CD14-positive monocyte (primary cell): ENCODE measurements around the gene DCC. TPM values are rescaled to one million over a fixed set of nuclear protein-coding genes. Genes with fewer than 3 reads are reported as not detected.

Source experiments
- DNase-seq, 3 donors: peaks; one replicate each; pipeline ENCODE4 v3.0.0-alpha.2; 2011 to 2022
- H2AFZ ChIP-seq: 2 replicates; pipeline ENCODE4 v1.6.0; 2012; ENCODE audit warnings: mild to moderate bottlenecking, low read depth, low read length, inconsistent platforms; ENCODE audit not compliant: insufficient read depth, poor library complexity, severe bottlenecking
- H3K27ac ChIP-seq, 2 donors: 1 replicate in 1 of 2; 2 replicates in 1 of 2; pipeline ENCODE4 v1.5.1; 2012 to 2013; ENCODE audit warnings: low read length in 2 of 2, control low read depth in 1 of 2, inconsistent platforms in 1 of 2, low read depth in 1 of 2, mild to moderate bottlenecking in 1 of 2
- H3K27me3 ChIP-seq, 2 donors: one replicate each; pipeline versions ENCODE4 v1.6.0 to v1.6.1; 2011 to 2013; ENCODE audit warnings: low read length in 2 of 2; ENCODE audit not compliant: control insufficient read depth in 2 of 2, insufficient read depth in 2 of 2
- H3K36me3 ChIP-seq, 2 donors: replicated peaks in 1 of 2; 1 replicate in 1 of 2; 2 replicates in 1 of 2; pipeline versions ENCODE4 v1.5.1 to v1.6.1; 2012 to 2013; ENCODE audit warnings: low read length in 2 of 2, control low read depth in 1 of 2, inconsistent platforms in 1 of 2, mild to moderate bottlenecking in 1 of 2; ENCODE audit not compliant: insufficient read depth in 2 of 2, control insufficient read depth in 1 of 2
- H3K4me1 ChIP-seq, 2 donors: 1 replicate in 1 of 2; 2 replicates in 1 of 2; pipeline versions ENCODE4 v1.5.1 to v1.6.1; 2012 to 2013; ENCODE audit warnings: low read length in 2 of 2, control low read depth in 1 of 2, inconsistent platforms in 1 of 2, mild to moderate bottlenecking in 1 of 2, moderate library complexity in 1 of 2; ENCODE audit not compliant: insufficient read depth in 2 of 2, control insufficient read depth in 1 of 2
- H3K4me2 ChIP-seq: replicated peaks from 2 replicates; pipeline ENCODE3; 2012; ENCODE audit warnings: low read length, moderate library complexity, mild to moderate bottlenecking; ENCODE audit not compliant: poor library complexity, severe bottlenecking; ENCODE audit errors: extremely low read depth
- H3K4me3 ChIP-seq, 3 experiments: fragments of 200-600 bp in 1 of 3; sonication (generic) in 1 of 3; replicated peaks in 1 of 3; 1 replicate in 2 of 3; 2 replicates in 1 of 3; pipeline ENCODE4 v1.5.1; 2011 to 2013; ENCODE audit warnings: low read length in 3 of 3, mild to moderate bottlenecking in 3 of 3, control low read depth in 2 of 3, low read depth in 2 of 3, inconsistent platforms in 1 of 3, moderate library complexity in 1 of 3
- H3K79me2 ChIP-seq: 2 replicates; pipeline ENCODE4 v1.6.0; 2012; ENCODE audit warnings: mild to moderate bottlenecking, control low read depth, inconsistent platforms, low read length, moderate library complexity; ENCODE audit not compliant: insufficient read depth
- H3K9ac ChIP-seq: 2 replicates; pipeline ENCODE4 v1.6.0; 2017; ENCODE audit warnings: low read length, mild to moderate bottlenecking; ENCODE audit not compliant: insufficient read depth, poor library complexity, severe bottlenecking
- H3K9me3 ChIP-seq, 2 donors: replicated peaks in 1 of 2; 1 replicate in 1 of 2; 2 replicates in 1 of 2; pipeline versions ENCODE4 v1.5.1 to v1.6.1; 2012 to 2013; ENCODE audit warnings: low read length in 2 of 2, control low read depth in 1 of 2; ENCODE audit not compliant: control insufficient read depth in 1 of 2, insufficient read depth in 1 of 2
- H4K20me1 ChIP-seq: 2 replicates; pipeline ENCODE4 v1.6.0; 2012; ENCODE audit warnings: mild to moderate bottlenecking, low read length, control low read depth, moderate library complexity; ENCODE audit not compliant: insufficient read depth
- H3K27ac Mint-ChIP-seq, 7 donors: one replicate each; pipeline ENCODE4 v1.8.0; 2020; ENCODE audit warnings: mild to moderate bottlenecking in 7 of 7, mixed read lengths in 7 of 7, moderate library complexity in 6 of 7, inconsistent platforms in 2 of 7
- H3K27me3 Mint-ChIP-seq, 3 donors: one replicate each; pipeline ENCODE4 v1.8.0; 2021 to 2022; ENCODE audit warnings: low read depth in 3 of 3, mild to moderate bottlenecking in 3 of 3, mixed read lengths in 3 of 3, moderate library complexity in 3 of 3, inconsistent platforms in 1 of 3
- H3K36me3 Mint-ChIP-seq, 2 donors: one replicate each; pipeline ENCODE4 v1.8.0; 2020; ENCODE audit warnings: mixed read lengths in 2 of 2, inconsistent platforms in 1 of 2, mild to moderate bottlenecking in 1 of 2
- H3K4me1 Mint-ChIP-seq: one replicate; pipeline ENCODE4 v1.8.0; 2020; ENCODE audit warnings: mild to moderate bottlenecking, mixed read lengths
- H3K4me3 Mint-ChIP-seq, 2 donors: one replicate each; pipeline ENCODE4 v1.8.0; 2020; ENCODE audit warnings: mild to moderate bottlenecking in 2 of 2, mixed read lengths in 2 of 2, moderate library complexity in 1 of 2
- H3K9me3 Mint-ChIP-seq, 7 donors: one replicate each; pipeline ENCODE4 v1.8.0; 2020 to 2022; ENCODE audit warnings: mixed read lengths in 7 of 7, mild to moderate bottlenecking in 6 of 7, moderate library complexity in 6 of 7, inconsistent platforms in 2 of 7
- CTCF ChIP-seq: fragments of 200-600 bp; IDR thresholded peaks from one replicate; pipeline ENCODE4 v1.8.0; 2022; ENCODE audit warnings: antibody characterized with exemption, mild to moderate bottlenecking
- WGBS: methylation state at CpG from one replicate; pipeline ENCODE4 v1.1.5; 2013; ENCODE audit warnings: missing lambda C conversion rate; ENCODE audit not compliant: insufficient coverage; 5-methylcytosine and 5-hydroxymethylcytosine counted together
- intact Hi-C, 2 donors: fragments of 100-400 bp; cut with micrococcal nuclease; formaldehyde crosslinking; loops; one replicate each; pipeline versions ENCODE4 v1.15.0 to v1.15.1; 2023
- polyA plus RNA-seq, 3 donors: library from polyadenylated mRNA; depleted of rRNA in 1 of 3; unstranded in 2 of 3; stranded (reverse) in 1 of 3; fragments of 300-500 nt in 2 of 3; fragments of >200 nt in 1 of 3; fragmentation: Illumina TruSeq in 2 of 3; gene quantifications; 1 replicate in 2 of 3; 2 replicates in 1 of 3; pipeline ENCODE4 v1.2.3, GENCODE V29; 2012 to 2021

The DCC gene
- polyA plus RNA-seq, 3 donors: not detected

- Mint-ChIP-seq H3K4me3 (no peak overlapping the region), H3K27me3 (peaks cover 0 to 3% (median 0%) of the 10 kb centered on the region in 3 donors), H3K4me1 (no peaks in the 10 kb centered on the region), H3K9me3 (peaks cover 1 to 18% (median 8%) of the 10 kb centered on the region in 7 donors), H3K36me3 (no peaks in the 10 kb centered on the region), H3K27ac (no peak overlapping the region)
- intact Hi-C loops: no loop called here
- Histone ChIP-seq H3K27ac (no peak overlapping the region), H3K9ac (no peak overlapping the region), H3K79me2 (no peaks in the 10 kb centered on the region), H2AFZ (no peak overlapping the region), H3K4me2 (no peak overlapping the region), H3K9me3 (peaks cover 0 to 17% of the 10 kb centered on the region in 2 donors), H4K20me1 (no peaks in the 10 kb centered on the region), H3K36me3 (no peaks in the 10 kb centered on the region), H3K27me3 (no peaks in the 10 kb centered on the region), H3K4me1 (no peaks in the 10 kb centered on the region), H3K4me3 (no peak overlapping the region)
- DNase-seq: no peak
- no peak for TF ChIP-seq CTCF
- 71% methylated on average over 1 of the region's 1 CpG for WGBS
These were observed 409.5 kb downstream of the DCC start for GRCh38 chr18:52749542-52749941.

GRCh38 chr18:52750995-52751394 lies 411.0 kb downstream of the DCC start:
- DNase-seq: no peak
- intact Hi-C loops: no loop called here
- H3K27me3 ChIP-seq: no peaks in the 10 kb centered on the region
- H2AFZ ChIP-seq: no peak overlapping the region
- H3K36me3 ChIP-seq: no peaks in the 10 kb centered on the region
- no peak for TF ChIP-seq CTCF
- no peaks in the 10 kb centered on the region for H4K20me1 ChIP-seq
- H3K4me2 ChIP-seq: no peak overlapping the region
- H3K79me2 ChIP-seq: no peaks in the 10 kb centered on the region
- H3K4me1 ChIP-seq: no peaks in the 10 kb centered on the region
- H3K27ac ChIP-seq: no peak overlapping the region
- Mint-ChIP-seq H3K36me3 (no peaks in the 10 kb centered on the region), H3K27ac (no peak overlapping the region), H3K9me3 (peaks cover 1 to 18% (median 8%) of the 10 kb centered on the region in 7 donors), H3K4me1 (no peaks in the 10 kb centered on the region), H3K4me3 (no peak overlapping the region), H3K27me3 (peaks cover 0 to 3% (median 0%) of the 10 kb centered on the region in 3 donors)
- H3K9me3 ChIP-seq: peaks cover 0 to 17% of the 10 kb centered on the region in 2 donors
- WGBS: 57% methylated on average over 1 of the region's 2 CpGs
- H3K9ac ChIP-seq: no peak overlapping the region
- no peak overlapping the region for H3K4me3 ChIP-seq
